Ascending aorta (tissue), 2 donors: ENCODE measurements around the gene RUNX2. TPM values are rescaled to one million over a fixed set of nuclear protein-coding genes. Genes with fewer than 3 reads are reported as not detected.
"Not testable (repeated sequence)": the region's sequence is repeated elsewhere in the genome, so short reads cannot be mapped to it uniquely, and the experiment has no call there.

Source experiments
- DNase-seq, 2 donors: peaks; one replicate each; pipeline ENCODE4 v3.0.0-alpha.2; 2019; ENCODE audit warnings: low spot score in 2 of 2
- H3K27ac ChIP-seq, 2 donors: fragments of 200-600 bp; sonication (generic); one replicate each; pipeline ENCODE4 v1.5.1; 2016 to 2017; ENCODE audit warnings: mild to moderate bottlenecking in 1 of 2
- H3K27me3 ChIP-seq: fragments of 200-600 bp; sonication (generic); one replicate; pipeline ENCODE4 v1.5.1; 2017
- H3K36me3 ChIP-seq, 2 donors: fragments of 200-600 bp; sonication (generic); one replicate each; pipeline ENCODE4 v1.5.1; 2016
- H3K4me1 ChIP-seq, 2 donors: fragments of 200-600 bp; sonication (generic); one replicate each; pipeline ENCODE4 v1.5.1; 2016 to 2017; ENCODE audit warnings: mild to moderate bottlenecking in 1 of 2
- H3K4me3 ChIP-seq, 2 donors: fragments of 200-600 bp; sonication (generic); one replicate each; pipeline ENCODE4 v1.5.1; 2016 to 2017; ENCODE audit warnings: mild to moderate bottlenecking in 1 of 2
- H3K9me3 ChIP-seq, 2 donors: fragments of 200-600 bp; sonication (generic); one replicate each; pipeline ENCODE4 v1.5.1; 2016
- CTCF ChIP-seq, 3 experiments: fragments of 200-600 bp in 2 of 3; fragments of 450-650 bp in 1 of 3; sonication (generic) in 2 of 3; IDR thresholded peaks; one replicate each; pipeline ENCODE4 v1.5.1; 2016 to 2019; ENCODE audit warnings: antibody characterized with exemption in 3 of 3, mild to moderate bottlenecking in 1 of 3, moderate library complexity in 1 of 3
- intact Hi-C: fragments of 100-400 bp; cut with DNase I; formaldehyde crosslinking; loops from one replicate; pipeline ENCODE4 v1.15.1; 2023
- total RNA-seq: library from RNA; depleted of rRNA; stranded (reverse); fragments of >200 nt; gene quantifications from one replicate; pipeline ENCODE4 v1.1.0, GENCODE V29; 2016

The RUNX2 gene
- total RNA-seq, 1 donor from 2014 or later: 0.21 TPM

GRCh38 chr6:45554591-45554990, 226.5 kb downstream of the RUNX2 start:
- TF ChIP-seq CTCF (IDR thresholded peaks at IDR 0.05): no peak
- no peaks in the 10 kb centered on the region for H3K4me1 ChIP-seq
- H3K27me3 ChIP-seq: no peaks in the 10 kb centered on the region
- intact Hi-C loops: no loop called here
- H3K27ac ChIP-seq: no peak overlapping the region
- no peaks in the 10 kb centered on the region for H3K36me3 ChIP-seq
- no peak for DNase-seq
- H3K9me3 ChIP-seq: no peaks in the 10 kb centered on the region
- no peak overlapping the region for H3K4me3 ChIP-seq

GRCh38 chr6:45555981-45556771, 228.0 kb downstream of the RUNX2 start:
- Histone ChIP-seq H3K4me3 (peak overlapping the region in 1 of 2 donors; percentile 36), H3K9me3 (no peaks in the 10 kb centered on the region), H3K36me3 (no peaks in the 10 kb centered on the region), H3K27me3 (no peaks in the 10 kb centered on the region), H3K4me1 (no peaks in the 10 kb centered on the region), H3K27ac (no peak overlapping the region)
- TF ChIP-seq CTCF (IDR thresholded peaks at IDR 0.05): no peak
- intact Hi-C loops: no loop called here
- DNase-seq: no peak

- no peak for TF ChIP-seq CTCF (IDR thresholded peaks at IDR 0.05)
- no peaks in the 10 kb centered on the region for H3K27me3 ChIP-seq
- no peaks in the 10 kb centered on the region for H3K4me1 ChIP-seq
- H3K36me3 ChIP-seq: no peaks in the 10 kb centered on the region
- H3K27ac ChIP-seq: no peak overlapping the region
- intact Hi-C loops: no loop called here
- no peak for DNase-seq
- no peaks in the 10 kb centered on the region for H3K9me3 ChIP-seq
- no peak overlapping the region for H3K4me3 ChIP-seq
Observed at GRCh38 chr6:45556828-45557227, 228.7 kb downstream of the RUNX2 start.

- Histone ChIP-seq H3K9me3 (no peaks in the 10 kb centered on the region), H3K4me1 (no peaks in the 10 kb centered on the region), H3K27ac (no peak overlapping the region), H3K4me3 (no peak overlapping the region), H3K36me3 (no peaks in the 10 kb centered on the region), H3K27me3 (no peaks in the 10 kb centered on the region)
- no peak for TF ChIP-seq CTCF (IDR thresholded peaks at IDR 0.05)
- DNase-seq: no peak
- intact Hi-C loops: no loop called here
Observed at GRCh38 chr6:45557454-45557853, 229.3 kb downstream of the RUNX2 start.

GRCh38 chr6:45558858-45559257, 230.7 kb downstream of the RUNX2 start:
- no peak overlapping the region for H3K27ac ChIP-seq
- H3K36me3 ChIP-seq: no peaks in the 10 kb centered on the region
- TF ChIP-seq CTCF (IDR thresholded peaks at IDR 0.05): no peak
- no peaks in the 10 kb centered on the region for H3K27me3 ChIP-seq
- H3K4me1 ChIP-seq: no peaks in the 10 kb centered on the region
- DNase-seq: no peak
- no peak overlapping the region for H3K4me3 ChIP-seq
- intact Hi-C loops: no loop called here
- no peaks in the 10 kb centered on the region for H3K9me3 ChIP-seq

- DNase-seq, H3K4me3 ChIP-seq, H3K4me1 ChIP-seq, H3K27ac ChIP-seq, H3K27me3 ChIP-seq, intact Hi-C loops, H3K9me3 ChIP-seq, H3K36me3 ChIP-seq: not testable (repeated sequence)
Observed at GRCh38 chr6:45560321-45560820, 232.2 kb downstream of the RUNX2 start.
